Activated CD8-positive, alpha-beta memory T cell treated with anti-CD3 and anti-CD28 coated beads, Interleukin-2, amount 50 U/mL, for 24 hours (primary cell): ENCODE data around the gene EPHB2.

Experiments
- DNase-seq: peaks from one replicate; pipeline ENCODE4 v3.0.0-alpha.2; 2020; ENCODE audit errors: extremely low read depth

The EPHB2 gene

GRCh38 chr1:22780696-22781095 is 70.1 kb downstream of the EPHB2 start:
- no peak for DNase-seq

DNA sequence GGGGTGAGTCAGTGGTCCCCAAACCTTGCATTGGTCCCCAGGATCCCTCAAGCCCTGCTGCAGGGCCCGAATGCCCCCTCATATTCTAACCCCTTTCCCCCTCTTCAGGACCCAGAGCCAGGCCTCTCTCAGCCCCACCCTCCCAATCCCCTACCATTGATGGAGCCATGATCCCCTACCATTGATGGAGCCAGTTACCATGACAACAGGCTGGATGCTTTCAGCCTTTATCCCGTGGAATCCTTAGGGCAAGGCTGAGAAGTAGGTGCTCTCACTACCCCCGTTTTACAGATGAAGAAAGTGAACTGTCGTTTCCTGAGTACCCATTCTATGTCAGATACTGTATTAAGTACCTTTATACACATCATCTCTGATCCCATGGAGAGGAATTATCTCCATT is 70.8 kb downstream of the EPHB2 start:
- no peak for DNase-seq

DNA sequence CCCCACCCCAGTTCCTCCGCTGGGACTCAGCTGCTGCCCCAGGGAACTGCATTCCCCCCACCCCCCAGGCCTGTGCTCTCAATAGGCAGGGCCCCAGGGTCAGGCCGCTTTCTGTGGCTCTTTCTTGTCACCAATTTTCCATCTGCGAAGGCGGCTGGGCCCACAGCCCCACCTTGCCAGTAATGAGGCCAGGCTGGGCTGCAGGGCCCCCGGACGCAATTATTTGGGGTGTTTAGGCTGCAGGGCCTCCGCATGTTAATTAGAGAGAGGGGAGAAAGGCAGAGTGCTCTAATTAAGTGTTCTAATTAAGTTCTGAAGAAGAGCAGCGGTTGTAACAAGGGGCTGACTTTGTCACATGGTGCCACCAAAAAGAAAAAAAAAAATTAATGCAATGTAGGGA is 71.8 kb downstream of the EPHB2 start:
- DNase-seq: no peak

GRCh38 chr1:22784317-22784716 is 73.7 kb downstream of the EPHB2 start:
- DNase-seq: no peak

DNA sequence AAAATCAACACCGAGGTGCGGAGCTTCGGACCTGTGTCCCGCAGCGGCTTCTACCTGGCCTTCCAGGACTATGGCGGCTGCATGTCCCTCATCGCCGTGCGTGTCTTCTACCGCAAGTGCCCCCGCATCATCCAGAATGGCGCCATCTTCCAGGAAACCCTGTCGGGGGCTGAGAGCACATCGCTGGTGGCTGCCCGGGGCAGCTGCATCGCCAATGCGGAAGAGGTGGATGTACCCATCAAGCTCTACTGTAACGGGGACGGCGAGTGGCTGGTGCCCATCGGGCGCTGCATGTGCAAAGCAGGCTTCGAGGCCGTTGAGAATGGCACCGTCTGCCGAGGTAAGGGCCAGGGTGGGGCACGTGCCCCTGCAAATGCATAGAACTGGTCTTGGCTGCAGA is 74.1 kb downstream of the EPHB2 start:
- no peak for DNase-seq

DNA sequence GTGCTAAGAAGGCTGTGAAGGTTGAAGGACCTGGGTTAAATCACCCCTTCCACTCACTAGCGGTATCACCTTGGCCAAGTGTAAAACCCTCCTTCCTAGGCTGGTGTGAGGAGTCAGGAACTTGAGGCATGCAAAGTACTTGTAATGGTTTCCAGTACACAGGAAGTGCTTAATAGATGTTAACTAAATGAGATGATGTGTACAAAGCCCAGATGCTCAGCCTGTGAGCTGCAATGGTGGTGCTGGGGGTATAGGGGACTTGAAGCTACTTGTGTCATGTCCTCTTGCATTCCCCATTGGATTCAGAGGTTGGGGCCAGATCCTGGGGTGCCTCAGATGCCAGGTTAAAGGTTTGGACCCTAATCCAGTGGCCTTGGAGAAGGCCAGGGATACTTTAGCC is 75.5 kb downstream of the EPHB2 start:
- DNase-seq: no peak

- DNase-seq: no peak
Observed at GRCh38 chr1:22786719-22787489, 76.3 kb downstream of the EPHB2 start.

GRCh38 chr1:22787636-22788035 is 77.0 kb downstream of the EPHB2 start:
- DNase-seq: no peak

- no peak for DNase-seq
Observed at GRCh38 chr1:22788254-22788661, 77.6 kb downstream of the EPHB2 start.

DNA sequence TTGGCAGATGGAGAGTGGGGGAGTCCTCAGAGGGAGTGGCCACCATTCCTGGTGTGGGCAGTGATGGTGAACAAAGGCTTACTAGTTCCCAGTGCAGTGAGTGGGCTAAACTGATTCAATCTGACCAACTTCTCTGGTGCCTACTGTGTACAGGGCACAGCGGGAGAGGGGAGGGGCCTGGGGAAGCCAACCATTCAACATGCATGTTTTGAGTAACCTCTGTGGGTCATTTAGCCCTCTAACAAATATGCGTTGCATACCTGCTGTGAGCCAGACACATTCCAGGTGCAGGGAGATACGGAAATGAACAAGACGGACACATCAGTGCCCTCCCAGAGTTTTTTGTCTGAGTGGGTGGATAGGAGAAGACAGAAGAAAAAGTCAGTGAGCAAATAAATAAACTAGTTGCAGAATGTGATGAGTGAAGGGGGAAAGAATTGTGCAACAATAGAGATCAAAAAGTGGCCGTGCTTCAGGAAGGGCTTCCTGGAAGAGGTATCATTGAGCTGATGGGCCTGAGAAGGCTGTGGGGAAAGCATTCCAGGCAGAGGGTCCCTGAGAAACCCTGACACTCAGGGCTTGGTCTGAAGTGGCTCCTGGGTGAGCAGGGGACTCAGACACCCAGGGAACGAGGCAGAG is 78.8 kb downstream of the EPHB2 start:
- DNase-seq: no peak

GRCh38 chr1:22790232-22791008 is 79.8 kb downstream of the EPHB2 start:
- DNase-seq: no peak

DNA sequence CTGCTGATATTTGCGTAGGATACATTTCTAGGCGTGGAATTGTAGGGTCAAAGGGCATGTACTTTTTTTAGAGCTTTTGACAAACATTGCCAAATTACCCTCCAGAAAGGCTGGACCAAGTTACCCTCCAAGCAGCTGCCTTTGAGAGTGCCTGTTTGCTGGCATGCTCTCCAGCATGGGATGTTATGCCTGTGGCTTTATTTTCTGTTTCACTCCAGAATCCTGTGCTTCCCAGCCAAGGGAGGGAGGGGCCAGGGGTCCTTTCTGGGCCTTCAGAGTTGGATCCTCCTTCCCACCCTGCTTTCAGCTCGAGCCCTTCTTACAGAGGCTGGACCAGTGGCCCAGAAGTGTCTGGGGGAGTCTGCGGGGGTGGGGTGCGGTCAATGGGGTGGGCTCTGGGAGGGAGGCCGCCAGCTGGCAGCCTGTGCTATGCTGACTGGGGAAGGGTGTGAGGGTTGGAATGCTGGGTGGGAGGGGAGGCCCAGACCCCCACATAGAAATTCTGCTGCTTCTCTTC is 81.2 kb downstream of the EPHB2 start:
- DNase-seq: no peak

DNA sequence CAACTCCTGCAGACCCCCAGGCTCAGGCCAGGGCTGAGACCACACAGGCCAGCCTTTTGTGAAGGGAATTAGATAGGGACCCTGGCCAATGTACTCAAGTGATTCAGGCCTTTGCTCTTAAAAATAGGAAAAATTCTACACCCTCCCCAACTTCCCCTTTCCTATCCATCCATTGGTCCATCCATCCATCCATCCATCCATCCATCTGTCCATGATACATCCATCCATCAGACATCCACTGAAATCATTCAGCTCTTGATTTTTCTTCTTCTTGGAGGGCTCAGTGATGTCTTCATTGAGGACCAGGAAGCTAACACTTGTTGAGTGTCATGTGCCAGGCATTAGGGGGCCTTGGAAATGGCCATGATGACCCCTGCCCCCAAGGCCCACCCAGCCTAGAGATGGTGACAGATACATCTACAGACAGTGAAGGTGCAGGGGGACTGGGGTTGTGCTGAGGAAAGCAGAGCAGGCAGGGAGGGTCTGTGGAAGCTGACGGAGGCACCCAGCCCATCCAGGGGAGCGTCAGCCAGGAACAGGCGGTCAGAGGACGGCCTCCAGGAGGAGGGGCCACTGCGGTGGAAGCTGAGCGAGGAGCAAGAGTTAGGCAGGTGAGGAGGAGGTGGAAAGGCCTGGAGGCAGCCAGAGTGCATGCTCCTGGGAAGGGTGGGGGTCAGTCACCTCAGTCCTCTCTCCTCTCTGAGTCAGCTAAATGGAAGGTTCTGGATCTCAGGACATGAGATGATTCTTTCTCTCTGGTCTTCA is 81.9 kb downstream of the EPHB2 start:
- DNase-seq: no peak

- DNase-seq: no peak
Observed at GRCh38 chr1:22793647-22794046, 83.0 kb downstream of the EPHB2 start.

- DNase-seq: no peak
Observed at GRCh38 chr1:22794647-22795365, 84.2 kb downstream of the EPHB2 start.

DNA sequence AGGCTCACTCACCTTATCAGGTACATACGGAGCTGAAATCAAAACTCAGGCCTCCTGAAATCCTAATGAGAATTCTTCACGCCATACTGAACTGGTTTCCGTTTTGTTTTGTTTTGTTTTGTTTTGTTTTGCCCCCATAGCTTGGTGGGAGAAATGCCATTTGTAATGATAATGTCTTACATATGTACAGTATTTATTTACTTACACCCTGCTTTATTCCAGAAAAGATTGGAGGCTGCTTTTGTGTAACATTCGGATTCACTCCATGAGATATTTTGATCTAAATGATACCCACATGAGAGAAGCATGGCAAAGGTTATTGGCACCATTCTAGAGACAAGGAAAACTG is 84.7 kb downstream of the EPHB2 start:
- DNase-seq: no peak

GRCh38 chr1:22796642-22797041 is 86.0 kb downstream of the EPHB2 start:
- DNase-seq: no peak

DNA sequence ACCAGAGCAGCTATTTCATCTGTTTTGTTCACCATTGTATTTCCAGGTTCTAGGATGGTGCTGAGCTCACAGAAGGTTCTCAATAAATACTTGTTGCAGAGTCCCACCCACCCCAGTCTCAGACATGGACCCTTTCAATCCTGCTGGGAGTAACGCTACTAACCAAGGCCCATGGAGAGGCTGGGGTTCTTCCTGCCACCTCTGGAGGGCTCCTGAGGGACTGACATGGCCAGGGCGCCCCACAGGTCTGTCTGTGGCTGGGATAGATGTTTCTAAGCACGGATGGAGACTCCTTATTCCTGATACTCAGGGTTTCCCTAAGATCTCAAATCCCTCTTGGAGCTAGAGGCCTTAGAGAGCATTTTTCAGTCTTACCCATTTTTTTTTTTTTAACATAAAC is 87.4 kb downstream of the EPHB2 start:
- DNase-seq: no peak

GRCh38 chr1:22799971-22800370 is 89.3 kb downstream of the EPHB2 start:
- no peak for DNase-seq

- no peak for DNase-seq
Observed at GRCh38 chr1:22800629-22801028, 90.0 kb downstream of the EPHB2 start.

DNA sequence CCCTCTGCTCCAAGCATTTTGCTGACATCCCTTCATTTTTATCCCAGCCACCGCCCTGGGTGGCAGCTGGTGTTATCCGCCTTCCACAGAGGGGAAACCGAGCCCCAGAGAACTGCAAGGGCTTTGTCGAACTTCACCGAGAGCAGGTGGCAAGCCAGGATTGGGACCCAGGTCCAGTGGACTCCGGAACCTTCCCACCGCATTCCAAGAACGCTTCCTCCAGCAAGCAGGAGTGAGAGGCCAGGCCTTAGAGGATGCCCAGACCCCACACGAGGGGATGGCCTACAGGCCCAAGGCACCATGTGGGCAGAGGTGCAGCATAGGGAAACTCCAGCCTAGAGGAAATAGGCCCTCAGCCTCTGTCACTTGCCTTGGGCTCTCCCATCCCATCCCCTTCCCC is 90.7 kb downstream of the EPHB2 start:
- DNase-seq: no peak
